Measurements from ENCODE around the gene PPCDC. TPM values are rescaled to one million over a fixed set of nuclear protein-coding genes. Genes with fewer than 3 reads are reported as not detected.

The PPCDC gene
- total and polyA plus RNA-seq, 12 donors, result 17.4 to 36.4 (median 24.7) TPM

GRCh38 chr15:74988007-74988800, 35.2 kb upstream of the PPCDC start:
- no peak overlapping the region for H3K27ac ChIP-seq
- H3K9me3 ChIP-seq (replicated peaks in 1 of 3), result no peaks in the 10 kb centered on the region
- no peak overlapping the region for H3K4me3 ChIP-seq
- DNase-seq, result peak; percentile 41 to 71 (median 55)
- H3K4me1 ChIP-seq (replicated peaks in 1 of 2), result no peaks in the 10 kb centered on the region
- TF ChIP-seq CTCF (IDR thresholded peaks at IDR 0.05), result peak in 5 of 6 experiments; percentile 26 to 50 (median 47)
- no peak for TF ChIP-seq POLR2A (IDR thresholded peaks at IDR 0.05)
- H3K27me3 ChIP-seq, result no peaks in the 10 kb centered on the region
- WGBS, 4 donors, result 30 to 50% (median 42%) methylated on average over 4 of the region's 4 CpGs
- no peaks in the 10 kb centered on the region for H3K36me3 ChIP-seq (replicated peaks in 1 of 2)
- intact Hi-C loops (cut with DNase I), result no loop called here

GRCh38 chr15:74989527-74989926, 33.9 kb upstream of the PPCDC start:
- no peaks in the 10 kb centered on the region for H3K36me3 ChIP-seq (replicated peaks in 1 of 2)
- H3K9me3 ChIP-seq (replicated peaks in 1 of 3), result no peaks in the 10 kb centered on the region
- no peak overlapping the region for H3K27ac ChIP-seq
- no peak overlapping the region for H3K4me3 ChIP-seq
- intact Hi-C loops (cut with DNase I), result no loop called here
- no peaks in the 10 kb centered on the region for H3K27me3 ChIP-seq
- H3K4me1 ChIP-seq (replicated peaks in 1 of 2), result no peaks in the 10 kb centered on the region
- no peak for TF ChIP-seq CTCF (IDR thresholded peaks at IDR 0.05)
- no peak for DNase-seq

GRCh38 chr15:74992619-74993018, 30.8 kb upstream of the PPCDC start:
- Histone ChIP-seq H3K4me1 (replicated peaks in 1 of 2) (peaks cover 6 to 15% of the 10 kb centered on the region in 2 donors), H3K27ac (no peak overlapping the region), H3K4me3 (no peak overlapping the region), H3K36me3 (replicated peaks in 1 of 2) (no peaks in the 10 kb centered on the region), H3K9me3 (replicated peaks in 1 of 3) (no peaks in the 10 kb centered on the region), H3K27me3 (no peaks in the 10 kb centered on the region)
- intact Hi-C loops (cut with DNase I), result no loop called here
- DNase-seq, result no peak
- TF ChIP-seq POLR2A (IDR thresholded peaks at IDR 0.05) (no peak), CTCF (IDR thresholded peaks at IDR 0.05) (no peak)
- WGBS, 4 donors, result 15 to 62% (median 37%) methylated on average over 1 of the region's 1 CpG

GRCh38 chr15:74994236-74994635, 29.2 kb upstream of the PPCDC start:
- no peak for TF ChIP-seq CTCF (IDR thresholded peaks at IDR 0.05)
- no peak for TF ChIP-seq POLR2A (IDR thresholded peaks at IDR 0.05)
- Histone ChIP-seq H3K4me1 (replicated peaks in 1 of 2) (peaks cover 6 to 15% of the 10 kb centered on the region in 2 donors), H3K4me3 (no peak overlapping the region), H3K9me3 (replicated peaks in 1 of 3) (no peaks in the 10 kb centered on the region), H3K27me3 (no peaks in the 10 kb centered on the region), H3K36me3 (replicated peaks in 1 of 2) (no peaks in the 10 kb centered on the region), H3K27ac (no peak overlapping the region)
- intact Hi-C loops (cut with DNase I), result no loop called here
- 47 to 88% (median 66%) methylated on average over 2 of the region's 2 CpGs for WGBS, 4 donors
- DNase-seq, result no peak

Data from adrenal gland (tissue), 12 donors.